ENCODE measurements around the gene CCT7.

The CCT7 gene

GRCh38 chr2:73269686-73270465 lies 35.8 kb downstream of the CCT7 start:
- no peak for DNase-seq

GRCh38 chr2:73272270-73272669 lies 38.2 kb downstream of the CCT7 start:
- DNase-seq, result no peak

GRCh38 chr2:73279852-73280251 lies 45.7 kb downstream of the CCT7 start:
- DNase-seq, result no peak

GRCh38 chr2:73281244-73281643 lies 47.1 kb downstream of the CCT7 start:
- no peak for DNase-seq

- no peak for DNase-seq
Measured at GRCh38 chr2:73282924-73283544, 48.9 kb downstream of the CCT7 start.

- no peak for DNase-seq
Measured at GRCh38 chr2:73283545-73284295, 49.6 kb downstream of the CCT7 start.

GRCh38 chr2:73284296-73285158 lies 50.4 kb downstream of the CCT7 start, which contains the start of gene FBXO41:
Gene FBXO41, minus strand, starts transcription at chr2:73284478. Its CDS starts 14,848 bp downstream, at chr2:73269630.
- peak; percentile 26 for DNase-seq

- no peak for DNase-seq
Measured at GRCh38 chr2:73285159-73285739, 51.1 kb downstream of the CCT7 start.

- DNase-seq, result no peak
Measured at GRCh38 chr2:73286134-73286655, 52.1 kb downstream of the CCT7 start.

- no peak for DNase-seq
Measured at GRCh38 chr2:73289304-73289703, 55.2 kb downstream of the CCT7 start.

- DNase-seq, result peak; percentile 13
Measured at GRCh38 chr2:73290049-73290839, 56.1 kb downstream of the CCT7 start.

GRCh38 chr2:73291093-73291460 lies 57.0 kb downstream of the CCT7 start:
- DNase-seq, result peak; percentile 51

GRCh38 chr2:73291461-73292315 lies 57.6 kb downstream of the CCT7 start:
- DNase-seq, result no peak

- no peak for DNase-seq
Measured at GRCh38 chr2:73292316-73292905, 58.3 kb downstream of the CCT7 start.

- no peak for DNase-seq
Measured at GRCh38 chr2:73292906-73293533, 58.9 kb downstream of the CCT7 start.

- DNase-seq, result peak; percentile 56
Measured at GRCh38 chr2:73293534-73294171, 59.5 kb downstream of the CCT7 start, which contains the start of gene EGR4. Gene EGR4, minus strand, starts transcription at chr2:73293548. Its CDS starts 231 bp downstream, at chr2:73293317.

GRCh38 chr2:73294239-73294638 lies 60.1 kb downstream of the CCT7 start:
- no peak for DNase-seq

GRCh38 chr2:73295751-73296400 lies 61.8 kb downstream of the CCT7 start:
- DNase-seq, result no peak

Data from fibroblast of skin of scalp (primary cell).